HG02623 (cell line): ENCODE measurements around the gene STRBP.

ENCODE experiments used
- ATAC-seq: cut with Tn5 transposase; IDR thresholded peaks from one replicate; pipeline ENCODE4 v1.9.1; 2021; ENCODE audit warnings: moderate library complexity; ENCODE audit not compliant: unreplicated experiment

The STRBP gene

DNA sequence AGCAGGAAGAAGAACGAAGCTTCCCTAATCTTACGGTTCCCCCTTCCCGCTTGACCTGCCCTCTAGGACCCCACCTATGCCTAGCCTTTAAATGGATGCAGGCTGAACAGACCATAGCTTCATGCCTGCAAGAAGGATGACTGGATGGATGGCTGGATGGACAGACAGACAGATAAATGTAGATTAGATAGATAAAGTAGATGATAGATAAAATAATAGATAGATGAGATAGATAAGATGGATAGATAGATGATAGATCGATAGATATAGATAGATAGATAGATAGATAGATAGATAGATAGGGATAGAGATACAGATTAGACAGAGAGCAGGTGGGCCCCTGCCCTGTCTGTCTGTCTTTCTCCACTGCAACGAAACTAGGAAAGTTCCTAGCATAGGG, 162.9 kb downstream of the STRBP start:
- ATAC-seq = no peak

DNA sequence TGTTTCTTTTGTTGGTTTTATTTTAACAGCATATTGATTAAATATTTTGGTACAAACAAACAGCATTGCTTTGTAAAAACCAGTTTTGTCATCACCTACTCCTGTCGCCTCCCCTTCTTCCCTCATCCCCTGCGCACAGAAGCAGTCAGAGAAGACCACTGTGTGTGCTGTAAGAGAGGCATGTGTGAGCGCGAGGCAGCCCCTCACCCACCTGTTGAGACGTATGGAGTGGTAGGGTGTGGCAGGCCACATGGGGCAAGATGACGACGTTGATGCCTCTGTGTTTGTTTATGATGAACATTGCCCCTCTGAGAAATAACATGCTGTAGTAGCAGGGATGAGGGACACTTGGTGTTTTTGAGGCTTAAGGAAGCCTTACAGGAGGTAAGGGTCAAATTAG, 163.6 kb downstream of the STRBP start:
- ATAC-seq = no peak

DNA sequence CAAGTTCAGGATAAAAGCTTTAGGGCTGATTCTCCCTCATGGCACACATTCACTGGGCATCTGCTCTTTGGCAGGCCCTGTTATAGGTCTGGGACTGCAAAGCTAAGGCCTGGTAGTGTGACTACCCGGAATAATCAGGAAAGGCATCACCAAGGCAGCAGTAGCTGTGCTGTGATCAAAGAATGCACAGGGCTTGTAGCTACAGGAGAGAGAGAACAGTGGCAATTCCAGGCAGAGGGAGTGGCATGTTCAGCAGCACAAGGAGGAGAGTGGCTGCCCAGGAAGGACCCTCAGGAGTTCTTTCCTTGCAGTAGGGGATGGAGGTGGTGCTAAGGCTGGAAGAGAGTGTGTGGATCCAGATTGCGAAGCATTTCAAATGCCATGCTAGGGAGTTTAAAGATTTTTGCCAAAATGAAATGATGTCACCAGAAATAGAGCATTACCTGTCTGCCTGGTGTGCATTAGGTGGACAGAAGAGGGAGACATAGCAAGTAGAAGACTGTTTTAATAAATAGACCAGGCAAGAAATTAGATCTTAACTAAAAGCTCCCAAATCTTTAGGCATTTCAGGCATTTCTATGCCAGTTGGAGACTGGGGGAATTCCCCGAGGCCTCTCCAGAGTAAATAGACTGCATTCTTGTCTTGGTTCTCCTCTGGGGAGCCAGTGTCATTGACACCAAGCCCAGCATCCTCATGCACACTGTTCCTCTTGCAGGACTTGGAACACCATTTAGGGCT, 165.8 kb downstream of the STRBP start:
- no peak for ATAC-seq

DNA sequence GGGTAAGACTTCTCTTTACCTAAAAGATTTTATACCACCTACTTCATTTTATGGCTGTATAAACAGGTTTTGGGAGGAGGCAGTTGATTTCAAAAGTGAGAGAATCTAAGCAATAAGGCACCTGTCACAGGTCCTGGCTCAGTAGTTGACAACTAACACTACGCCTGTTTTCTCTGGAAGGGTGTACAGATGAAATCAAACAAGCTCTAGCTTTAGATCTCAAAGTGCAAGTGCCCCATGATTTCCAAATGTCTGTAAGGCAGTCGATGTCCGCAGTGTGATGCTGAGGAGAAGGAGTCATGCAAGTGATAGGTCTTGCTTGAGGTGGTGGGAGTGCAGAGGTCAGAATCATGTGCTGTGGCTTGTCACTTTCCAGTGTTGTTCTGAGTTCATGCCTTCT, 168.8 kb downstream of the STRBP start:
- no peak for ATAC-seq

DNA sequence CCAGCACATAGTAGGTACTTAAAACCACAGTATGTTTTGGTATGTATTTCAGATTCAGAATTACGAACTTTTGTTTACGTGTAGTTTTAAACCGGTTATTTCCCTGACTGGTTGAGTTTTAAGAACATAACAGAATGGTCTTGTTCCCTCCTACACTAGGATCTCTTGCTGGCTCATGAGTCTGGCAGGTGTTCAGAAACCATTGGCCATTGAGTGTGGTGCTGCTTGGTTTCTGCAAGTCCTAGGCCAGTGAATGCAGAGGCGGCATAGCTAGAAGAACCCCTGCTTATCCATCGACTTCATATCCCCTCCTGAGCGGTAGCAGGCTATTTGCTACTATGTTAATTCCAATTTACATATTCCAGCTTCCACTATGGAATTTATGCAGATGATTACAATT, 169.3 kb downstream of the STRBP start:
- no peak for ATAC-seq

DNA sequence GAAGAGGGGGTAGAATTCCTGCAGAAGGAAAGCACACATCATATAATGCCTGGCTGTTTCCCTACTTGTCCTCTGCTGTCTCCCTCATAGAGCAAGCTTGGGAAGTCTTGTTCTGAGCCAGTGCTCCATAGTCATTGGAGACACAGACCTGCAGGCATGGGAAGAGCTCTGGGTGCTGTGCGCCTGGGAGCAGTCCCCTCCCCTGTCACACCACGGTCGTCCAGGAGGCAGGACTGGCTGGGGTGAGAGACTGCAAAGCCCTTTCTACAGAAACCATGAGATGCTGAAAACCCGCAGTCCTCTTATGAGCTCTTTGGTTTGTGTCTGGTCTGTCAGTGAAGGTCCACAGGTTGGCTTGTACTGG, 170.3 kb downstream of the STRBP start:
- ATAC-seq = no peak

DNA sequence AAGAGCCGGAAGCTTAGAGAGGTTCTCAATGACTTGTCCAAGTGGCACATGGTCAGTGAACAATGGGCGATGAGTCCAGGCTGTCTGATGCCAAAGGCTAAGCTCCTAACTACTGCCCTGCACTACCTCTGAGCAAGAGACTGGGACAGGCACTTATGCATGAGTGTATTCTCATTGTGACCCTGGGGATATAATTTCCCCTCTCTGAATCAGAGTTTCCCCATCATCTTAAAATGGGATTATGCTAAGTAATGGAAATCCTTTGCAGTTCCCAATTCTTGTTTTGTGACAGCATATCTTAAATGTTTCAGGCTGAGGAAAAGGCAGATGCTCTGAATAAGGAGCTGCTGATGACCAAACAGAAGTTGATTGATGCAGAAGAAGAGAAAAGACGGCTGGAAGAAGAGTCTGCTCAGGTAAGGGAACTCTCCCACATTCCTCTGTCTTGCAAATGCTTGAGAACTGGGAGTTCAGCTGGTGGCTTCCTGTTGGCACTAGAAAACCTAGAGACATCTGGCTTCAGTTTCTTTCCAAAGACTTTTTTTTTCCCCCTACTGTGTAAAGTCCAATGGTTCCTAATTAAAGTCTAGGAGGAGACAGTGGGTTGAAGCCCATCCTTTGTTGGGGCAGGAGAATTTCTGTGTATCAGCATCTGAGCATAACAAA, 170.8 kb downstream of the STRBP start:
- ATAC-seq = no peak

DNA sequence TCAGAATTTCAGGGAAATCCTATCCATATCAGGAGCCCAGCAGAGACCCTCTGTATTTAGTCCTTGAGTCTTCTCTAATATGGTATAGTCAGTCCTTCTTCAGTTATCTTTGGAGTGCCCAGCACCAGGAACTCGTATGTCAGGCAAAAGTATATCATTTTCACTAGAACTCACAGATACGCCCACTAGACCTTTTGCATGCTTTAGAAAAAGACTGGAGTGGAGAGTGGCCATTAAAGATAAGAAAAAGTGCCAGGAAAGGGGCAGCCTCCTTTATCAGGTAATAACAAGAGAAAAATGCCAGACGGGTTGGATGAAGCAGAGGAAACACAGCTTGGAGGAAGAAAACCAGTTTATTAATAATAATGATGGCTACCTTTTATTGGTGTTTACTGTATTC, 171.4 kb downstream of the STRBP start:
- no peak for ATAC-seq

DNA sequence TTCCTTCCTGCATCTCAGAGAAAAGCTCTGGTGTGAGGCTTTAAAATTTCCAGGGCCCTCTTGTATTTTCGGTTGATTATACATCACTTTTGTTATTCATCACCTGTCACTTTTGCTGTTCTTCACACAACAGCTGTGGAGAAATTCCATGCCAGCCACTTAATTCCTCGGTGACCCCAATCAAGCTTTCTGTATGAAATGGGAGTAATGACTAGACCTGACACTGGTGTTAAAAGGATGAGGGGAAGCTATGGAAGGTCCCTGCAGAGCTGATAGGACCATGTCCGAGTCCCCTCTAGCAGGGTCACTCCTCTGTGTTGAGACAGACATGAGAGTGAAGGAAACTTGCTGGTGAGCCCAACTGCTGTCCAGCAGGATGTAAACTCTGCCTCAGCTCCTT, 175.2 kb downstream of the STRBP start:
- no peak for ATAC-seq

DNA sequence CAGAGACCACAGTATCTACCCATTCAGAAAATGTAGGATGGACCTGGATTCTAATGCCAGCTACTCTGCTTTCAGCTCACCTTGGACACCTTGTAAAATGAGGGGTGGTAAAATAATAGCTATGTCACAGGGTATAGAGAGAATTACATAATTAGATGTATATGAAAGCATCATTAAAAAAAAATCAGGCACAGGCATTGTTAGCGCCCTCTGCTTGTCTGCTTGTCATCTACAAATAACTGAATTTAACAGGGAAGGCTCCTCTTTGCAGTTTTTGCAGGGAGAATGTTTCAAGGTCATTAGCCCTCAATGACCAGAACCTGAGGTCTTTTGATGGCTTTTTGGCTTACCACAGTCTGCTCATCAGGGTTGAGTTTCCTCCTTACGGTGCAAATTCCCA, 176.9 kb downstream of the STRBP start:
- no peak for ATAC-seq

DNA sequence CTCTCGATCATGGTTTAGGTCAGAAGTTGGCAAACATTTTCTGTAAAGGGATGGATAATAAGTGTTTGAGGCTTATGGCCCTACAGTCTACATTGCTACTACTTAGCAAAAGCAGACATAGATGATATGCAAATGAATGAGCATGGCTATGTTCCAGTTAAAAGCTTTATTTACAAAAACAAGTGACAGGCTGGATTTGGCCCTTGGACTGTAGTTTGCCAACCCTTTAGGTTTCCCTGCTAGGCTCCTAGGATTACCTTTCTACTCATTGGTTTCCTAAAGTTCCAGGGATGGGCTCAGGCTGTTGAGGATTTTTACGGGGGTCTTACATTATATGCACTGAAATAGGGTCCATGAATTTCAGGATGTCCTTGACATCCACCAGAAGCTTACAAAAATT, 177.4 kb downstream of the STRBP start:
- no peak for ATAC-seq

DNA sequence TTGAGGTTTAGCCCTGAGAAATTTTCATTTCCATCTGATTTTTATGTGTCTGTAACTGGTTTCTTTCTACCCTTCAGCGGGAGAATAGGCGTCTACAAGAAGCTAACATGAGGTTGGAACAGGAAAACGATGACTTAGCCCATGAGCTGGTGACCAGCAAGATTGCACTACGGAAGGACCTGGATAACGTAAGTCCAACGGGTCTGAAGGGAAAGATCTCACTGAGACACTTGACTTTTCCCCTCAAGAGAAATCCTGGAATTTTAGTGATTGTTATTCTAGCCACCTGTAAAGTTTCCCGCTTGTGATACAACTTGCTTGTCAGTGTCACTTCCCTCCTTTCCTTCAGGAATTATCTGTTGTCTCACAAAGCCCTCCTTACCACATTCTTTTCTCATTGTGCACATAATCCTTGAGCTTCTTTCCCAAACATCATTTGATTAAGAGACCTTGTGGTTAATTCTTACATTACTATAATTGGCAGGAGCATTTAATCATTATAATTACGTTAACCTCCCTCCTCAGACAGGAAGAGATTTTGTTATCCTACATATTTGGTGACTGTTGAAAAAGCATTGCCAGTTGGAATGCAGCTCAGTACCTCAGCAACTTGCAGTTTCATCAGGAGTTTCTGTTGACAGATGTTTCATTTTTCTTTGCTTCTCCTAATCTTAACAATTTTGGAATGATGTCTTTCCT, 178.0 kb downstream of the STRBP start:
- no peak for ATAC-seq

DNA sequence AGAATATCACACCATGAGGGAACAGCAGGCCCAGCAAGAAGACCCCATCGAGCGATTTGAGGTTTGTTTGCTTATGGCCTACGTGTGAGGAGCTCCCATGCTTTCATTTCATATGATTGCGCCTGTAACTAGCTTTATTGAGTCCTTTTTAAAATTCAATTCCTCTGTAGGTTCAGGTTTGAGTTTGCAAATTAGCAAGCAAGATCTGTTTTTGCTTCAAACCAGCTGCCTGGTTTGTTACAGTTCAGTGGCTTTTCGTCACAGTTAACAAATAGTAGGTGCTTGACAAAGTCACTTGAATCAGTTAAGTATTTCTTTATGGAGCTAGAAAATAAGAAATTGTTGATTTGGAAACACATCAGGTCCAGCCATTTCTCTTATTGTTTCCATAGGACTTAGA, 178.6 kb downstream of the STRBP start:
- ATAC-seq = no peak

DNA sequence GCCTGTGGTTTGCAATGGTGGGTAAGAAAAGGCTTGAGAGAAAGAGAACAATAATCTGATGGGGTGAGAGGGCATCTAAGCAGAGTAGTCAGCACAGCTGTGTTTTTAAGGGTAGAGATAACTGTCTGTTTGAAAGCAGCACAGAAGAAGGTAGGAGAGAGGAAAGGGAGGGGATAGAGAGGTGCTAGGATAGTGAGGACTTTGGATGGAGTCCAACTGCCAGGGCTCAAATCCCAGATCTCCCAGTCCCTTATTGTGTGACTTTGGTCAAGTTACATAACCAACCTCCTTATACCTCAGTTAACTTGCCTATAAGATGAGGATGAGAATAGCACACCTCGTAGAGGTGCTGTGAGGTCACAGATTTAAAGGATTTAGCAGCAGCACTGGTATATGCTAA, 179.3 kb downstream of the STRBP start:
- no peak for ATAC-seq

DNA sequence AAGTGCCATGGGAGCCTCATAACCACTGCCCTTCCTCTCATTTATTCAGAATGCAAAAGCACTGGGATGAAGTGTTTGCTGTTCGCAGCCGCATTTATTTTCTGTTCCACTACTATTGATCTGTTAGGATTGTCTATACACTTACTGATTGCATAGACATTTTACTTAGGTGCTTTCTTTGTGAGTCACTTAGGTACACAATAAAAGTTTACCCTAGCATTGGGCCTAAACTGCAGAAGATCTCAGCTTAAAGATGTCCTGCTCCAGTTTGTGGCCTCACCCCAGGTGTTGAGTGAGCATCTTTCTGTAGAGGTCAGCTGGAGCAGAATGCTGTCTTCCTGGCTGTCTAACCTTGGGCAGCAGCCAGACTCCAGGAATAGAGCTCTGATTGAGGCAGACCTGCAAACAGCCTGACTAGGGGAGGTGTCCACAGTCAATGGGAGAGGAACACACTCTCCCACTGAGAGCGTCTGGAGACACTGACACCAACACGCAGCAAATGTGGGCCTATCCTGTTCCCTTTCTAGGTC, 181.0 kb downstream of the STRBP start:
- ATAC-seq = no peak

DNA sequence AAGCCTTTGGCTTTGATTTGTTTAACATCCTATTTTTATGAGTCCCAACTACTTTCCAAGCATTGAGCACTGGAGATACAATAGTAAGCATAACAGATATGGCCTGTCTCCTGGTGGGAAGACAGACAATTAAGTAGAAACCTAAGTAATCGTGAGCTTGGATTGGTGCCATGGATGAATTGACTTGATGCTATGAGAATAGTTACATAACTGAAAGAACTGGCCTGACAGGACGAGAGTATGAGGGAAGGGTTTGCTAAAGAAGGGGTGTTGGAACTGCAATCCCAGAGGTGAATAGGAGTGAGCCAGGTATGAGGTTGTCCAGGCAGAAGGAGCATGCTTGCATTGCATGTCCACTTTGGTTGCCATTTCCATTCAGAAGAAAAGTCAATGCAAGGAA, 182.5 kb downstream of the STRBP start:
- ATAC-seq = no peak

DNA sequence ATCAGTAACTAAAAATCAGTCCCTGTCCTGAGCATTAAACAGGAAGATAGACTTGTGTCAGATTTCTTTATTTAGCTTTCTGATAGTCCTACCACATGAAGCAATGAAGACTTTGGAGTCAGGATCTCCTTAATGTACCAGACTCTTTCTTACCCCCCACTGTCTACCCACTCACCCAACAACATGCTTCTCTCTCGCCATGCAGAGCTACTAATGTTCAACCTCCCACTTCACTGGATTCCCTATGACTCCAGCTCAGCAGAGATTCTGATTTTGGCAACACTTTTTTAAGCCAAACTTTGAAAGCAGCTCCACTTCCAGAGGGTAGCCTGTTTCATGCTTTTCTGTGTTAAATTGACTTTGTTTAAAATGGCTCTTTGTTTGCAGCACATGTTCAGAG, 184.1 kb downstream of the STRBP start:
- ATAC-seq = no peak

DNA sequence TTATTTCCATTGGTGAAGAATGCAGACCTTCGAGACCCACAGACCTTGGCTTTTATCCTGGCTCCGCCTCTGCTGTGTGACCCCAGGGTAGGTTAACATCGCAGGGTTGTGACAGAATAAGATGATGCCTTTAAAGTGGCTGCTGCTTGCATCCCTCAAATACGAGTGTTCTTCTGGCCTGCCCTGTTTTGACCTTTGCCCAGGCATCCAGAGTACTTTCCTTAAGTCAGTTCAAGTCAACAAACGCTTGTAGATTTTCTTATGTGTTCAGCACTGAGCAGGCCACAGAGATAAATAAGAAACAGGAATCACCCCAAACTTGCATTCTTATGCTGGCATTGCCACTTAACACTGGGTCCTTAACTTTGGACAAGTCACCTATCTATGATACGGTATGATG, 184.7 kb downstream of the STRBP start:
- ATAC-seq = no peak

DNA sequence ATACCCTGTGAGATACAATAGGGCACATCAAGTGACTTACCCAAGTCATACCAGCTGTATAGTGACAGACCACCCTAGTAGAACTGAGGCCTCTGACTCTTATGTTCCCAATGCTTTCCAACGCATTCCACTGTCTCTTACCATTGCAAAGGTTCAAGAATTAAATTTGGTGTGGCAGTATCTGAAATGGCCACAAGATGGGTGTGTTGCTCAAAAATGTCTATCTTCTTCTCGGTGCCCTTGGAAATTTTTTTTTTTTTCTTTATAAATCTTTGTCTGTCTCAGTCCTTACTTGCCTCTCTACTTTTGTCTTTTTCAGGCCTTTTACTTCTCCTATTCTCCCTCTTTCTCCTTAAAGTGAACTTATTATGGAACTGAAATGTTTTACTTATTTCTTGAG, 186.6 kb downstream of the STRBP start:
- ATAC-seq = no peak

DNA sequence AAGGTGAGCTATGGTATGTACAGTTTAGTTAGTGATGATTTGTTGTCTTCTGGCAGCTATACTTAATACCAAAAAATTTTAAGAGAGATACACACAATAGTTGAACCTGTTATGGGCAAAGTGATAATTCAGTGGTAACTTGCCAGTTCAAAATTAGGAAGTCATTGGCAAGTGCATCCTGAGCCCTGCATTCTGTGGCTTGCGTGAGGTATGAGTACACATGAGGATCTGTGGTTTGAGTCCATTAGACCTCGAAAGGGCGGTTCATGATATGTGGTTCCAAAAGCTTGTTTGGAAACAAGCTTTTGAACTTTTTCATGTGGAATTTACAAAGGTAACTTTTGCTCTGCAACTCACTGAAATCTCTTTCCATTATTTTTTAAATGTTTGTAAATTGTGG, 187.9 kb downstream of the STRBP start:
- ATAC-seq = no peak

DNA sequence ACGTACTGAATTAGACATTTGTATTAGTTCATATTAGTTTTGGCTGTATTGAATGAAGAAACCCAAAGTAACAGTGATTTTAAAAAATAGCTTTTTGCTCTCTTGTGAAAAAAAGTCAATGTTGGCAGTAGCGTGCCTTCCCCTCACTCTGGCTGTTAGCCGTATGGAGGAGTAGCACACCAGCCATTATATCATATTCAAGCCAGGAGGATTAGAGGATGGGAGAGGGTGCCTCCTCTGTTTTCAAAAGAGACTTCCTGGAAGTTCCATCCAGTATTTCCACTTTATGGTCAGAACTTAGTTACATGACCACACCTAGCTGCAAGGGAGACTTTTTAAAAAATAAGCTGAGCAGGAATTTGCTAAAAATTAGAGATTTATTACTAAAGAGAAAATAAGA, 193.8 kb downstream of the STRBP start:
- no peak for ATAC-seq

DNA sequence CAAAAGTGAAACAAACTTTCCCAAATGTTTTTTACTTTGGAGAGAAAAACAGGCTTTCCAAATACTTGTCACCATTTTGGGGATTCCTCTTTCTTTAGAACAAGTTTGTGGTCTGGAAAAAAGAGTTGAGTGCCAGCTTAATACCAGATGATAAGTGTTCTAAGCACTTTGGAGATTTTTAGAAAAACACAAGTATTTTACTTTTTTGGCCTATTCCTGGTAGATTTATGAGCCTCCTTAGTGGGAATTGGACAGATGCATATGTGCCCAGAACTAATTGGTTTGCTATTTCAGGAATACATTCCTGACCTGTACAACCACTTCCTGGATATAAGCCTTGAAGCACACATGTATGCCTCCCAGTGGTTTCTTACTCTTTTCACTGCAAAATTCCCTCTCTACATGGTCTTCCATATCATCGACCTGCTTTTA, 194.4 kb downstream of the STRBP start:
- no peak for ATAC-seq
